Hepatocyte (in vitro differentiated cells): ENCODE data around the gene STK32C. TPM values are rescaled to one million over a fixed set of nuclear protein-coding genes. Genes with fewer than 3 reads are reported as not detected.

Experiments
- DNase-seq: peaks from one replicate; pipeline ENCODE4 v3.0.0-alpha.2; 2016; ENCODE audit warnings: low spot score
- H2AFZ ChIP-seq: fragments of 200-600 bp; sonication (generic); 2 replicates; pipeline ENCODE4 v1.6.0; 2016; ENCODE audit warnings: antibody characterized with exemption, mild to moderate bottlenecking
- H3K27ac ChIP-seq: fragments of 200-600 bp; sonication (generic); 2 replicates; pipeline ENCODE4 v1.5.1; 2016; ENCODE audit warnings: mild to moderate bottlenecking
- H3K27me3 ChIP-seq: fragments of 200-600 bp; sonication (generic); 2 replicates; pipeline ENCODE4 v1.6.1; 2016
- H3K36me3 ChIP-seq: fragments of 200-600 bp; sonication (generic); replicated peaks from 2 replicates; pipeline ENCODE4 v1.5.1; 2016; ENCODE audit warnings: low read depth; ENCODE audit not compliant: insufficient read depth
- H3K4me1 ChIP-seq: fragments of 200-600 bp; sonication (generic); 2 replicates; pipeline ENCODE4 v1.5.1; 2016; ENCODE audit warnings: mild to moderate bottlenecking, moderate library complexity; ENCODE audit not compliant: insufficient read depth
- H3K4me2 ChIP-seq: fragments of 200-600 bp; sonication (generic); 2 replicates; pipeline ENCODE4 v1.6.0; 2016
- H3K4me3 ChIP-seq: fragments of 200-600 bp; sonication (generic); 2 replicates; pipeline ENCODE4 v1.5.1; 2016; ENCODE audit warnings: mild to moderate bottlenecking
- H3K79me2 ChIP-seq: fragments of 200-600 bp; sonication (generic); 2 replicates; pipeline ENCODE4 v1.6.0; 2017; ENCODE audit warnings: mild to moderate bottlenecking
- H3K9me2 ChIP-seq: fragments of 200-600 bp; sonication (generic); replicated peaks from 2 replicates; pipeline ENCODE4 v1.6.0; 2017; ENCODE audit warnings: mild to moderate bottlenecking; ENCODE audit not compliant: insufficient read depth
- H3K9me3 ChIP-seq: fragments of 200-600 bp; sonication (generic); 2 replicates; pipeline ENCODE4 v1.5.1; 2016; ENCODE audit warnings: low read depth, mild to moderate bottlenecking
- H4K20me1 ChIP-seq: fragments of 200-600 bp; sonication (generic); 2 replicates; pipeline ENCODE4 v1.6.0; 2016; ENCODE audit warnings: mild to moderate bottlenecking; ENCODE audit not compliant: insufficient read depth, poor library complexity, severe bottlenecking
- CTCF ChIP-seq: fragments of 200-600 bp; sonication (generic); IDR thresholded peaks from 2 replicates; pipeline ENCODE4 v1.5.1; 2016; ENCODE audit warnings: antibody characterized with exemption, mild to moderate bottlenecking; ENCODE audit not compliant: poor library complexity
- EZH2 ChIP-seq: fragments of 200-600 bp; sonication (generic); IDR thresholded peaks from 2 replicates; pipeline ENCODE4 v1.6.1; 2016; ENCODE audit warnings: antibody characterized with exemption, mild to moderate bottlenecking, borderline replicate concordance
- EZH2phosphoT487 ChIP-seq: fragments of 200-600 bp; sonication (generic); IDR thresholded peaks from one replicate; pipeline ENCODE4 v1.6.1; 2018; ENCODE audit warnings: antibody characterized with exemption, mild to moderate bottlenecking, low read depth, moderate library complexity; ENCODE audit not compliant: unreplicated experiment, severe bottlenecking
- WGBS: methylation state at CpG from one replicate; pipeline ENCODE4 v1.1.6; 2016; ENCODE audit warnings: low lambda C conversion rate; ENCODE audit errors: missing lambda C conversion rate; 5-methylcytosine and 5-hydroxymethylcytosine counted together
- polyA plus RNA-seq: library from polyadenylated mRNA; unstranded; fragments of >200 nt; fragmentation: Nextera tagmentation; extraction: Ambion mirVana; gene quantifications from 2 replicates; pipeline ENCODE4 v1.2.1, GENCODE V29; 2016
- total RNA-seq: library from RNA; depleted of rRNA; stranded (reverse); fragments of >200 nt; gene quantifications from 2 replicates; pipeline ENCODE4 v1.2.3, GENCODE V29; 2014

Gene STK32C
- total and polyA plus RNA-seq, 2 experiments from 2014 or later = 7.9 to 12.2 TPM

GRCh38 chr10:132167976-132168375, 139.8 kb downstream of the STK32C start:
- DNase-seq = no peak
- Histone ChIP-seq H3K79me2 (no peaks in the 10 kb centered on the region), H4K20me1 (no peaks in the 10 kb centered on the region), H2AFZ (no peak overlapping the region), H3K27me3 (peaks cover 10% of the 10 kb centered on the region), H3K9me3 (no peaks in the 10 kb centered on the region), H3K4me1 (no peaks in the 10 kb centered on the region), H3K4me2 (no peak overlapping the region), H3K27ac (no peak overlapping the region), H3K36me3 (no peaks in the 10 kb centered on the region), H3K9me2 (no peaks in the 10 kb centered on the region), H3K4me3 (no peak overlapping the region)
- TF ChIP-seq CTCF (no peak), EZH2 (no peak), EZH2phosphoT487 (no peak)
- WGBS = 93% methylated on average over 17 of the region's 17 CpGs

- TF ChIP-seq EZH2phosphoT487 (no peak), CTCF (no peak), EZH2 (no peak)
- no peak overlapping the region for H3K4me3 ChIP-seq
- DNase-seq = no peak
- WGBS = 87% methylated on average over 22 of the region's 22 CpGs
- no peaks in the 10 kb centered on the region for H3K4me1 ChIP-seq
- no peaks in the 10 kb centered on the region for H3K9me3 ChIP-seq
- no peak overlapping the region for H3K4me2 ChIP-seq
- no peaks in the 10 kb centered on the region for H4K20me1 ChIP-seq
- H3K27me3 ChIP-seq = peaks cover 10% of the 10 kb centered on the region
- no peaks in the 10 kb centered on the region for H3K79me2 ChIP-seq
- no peak overlapping the region for H2AFZ ChIP-seq
- H3K9me2 ChIP-seq = no peaks in the 10 kb centered on the region
- H3K36me3 ChIP-seq = no peaks in the 10 kb centered on the region
- no peak overlapping the region for H3K27ac ChIP-seq
Observed at GRCh38 chr10:132167041-132167674, 140.6 kb downstream of the STK32C start.

GRCh38 chr10:132166216-132166950, 141.4 kb downstream of the STK32C start:
- Histone ChIP-seq H3K27ac (no peak overlapping the region), H3K9me2 (no peaks in the 10 kb centered on the region), H3K4me2 (no peak overlapping the region), H3K79me2 (no peaks in the 10 kb centered on the region), H3K27me3 (peaks cover 10% of the 10 kb centered on the region), H3K36me3 (no peaks in the 10 kb centered on the region), H4K20me1 (no peaks in the 10 kb centered on the region), H3K4me1 (no peaks in the 10 kb centered on the region), H3K4me3 (no peak overlapping the region), H2AFZ (no peak overlapping the region), H3K9me3 (no peaks in the 10 kb centered on the region)
- WGBS = 89% methylated on average over 23 of the region's 23 CpGs
- DNase-seq = no peak
- TF ChIP-seq EZH2phosphoT487 (no peak), EZH2 (no peak), CTCF (no peak)
